ENCODE data around the gene KIF3A.

The KIF3A gene

DNA sequence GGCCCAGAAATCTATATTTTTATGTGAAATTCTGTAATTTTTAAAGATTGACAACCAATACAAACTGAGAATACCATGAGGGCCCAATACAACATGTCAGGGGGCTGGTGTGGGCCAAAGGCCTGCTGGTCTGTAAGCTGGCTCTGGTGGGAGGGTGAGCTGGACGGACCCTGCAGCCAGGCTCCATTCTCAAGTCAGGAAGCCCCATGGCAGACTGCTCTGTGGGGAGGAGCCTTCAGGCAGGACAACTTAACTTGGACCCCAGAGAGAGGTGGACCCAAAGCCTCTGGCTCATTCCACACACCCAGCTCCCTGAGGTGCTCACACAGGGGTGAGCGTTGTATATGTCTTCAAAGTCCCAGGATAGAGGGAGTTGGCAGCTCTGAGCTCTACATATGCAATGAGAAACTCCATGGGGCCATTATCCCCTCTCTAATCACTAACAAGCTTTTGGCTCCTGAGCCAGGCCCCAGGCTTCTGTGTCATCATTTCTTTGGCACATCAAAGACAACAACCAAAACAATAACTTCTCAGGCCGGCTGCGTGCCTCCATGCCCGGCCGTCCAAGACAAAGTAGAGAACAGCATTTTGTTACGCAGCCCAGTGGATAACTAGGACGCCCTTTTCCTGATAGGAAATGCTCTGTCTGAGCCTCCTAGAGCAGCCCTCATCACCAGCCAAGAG is 33.3 kb upstream of the KIF3A start:
- no peak for DNase-seq

GRCh38 chr5:132768485-132768868 is 31.1 kb upstream of the KIF3A start:
- DNase-seq: no peak

DNA sequence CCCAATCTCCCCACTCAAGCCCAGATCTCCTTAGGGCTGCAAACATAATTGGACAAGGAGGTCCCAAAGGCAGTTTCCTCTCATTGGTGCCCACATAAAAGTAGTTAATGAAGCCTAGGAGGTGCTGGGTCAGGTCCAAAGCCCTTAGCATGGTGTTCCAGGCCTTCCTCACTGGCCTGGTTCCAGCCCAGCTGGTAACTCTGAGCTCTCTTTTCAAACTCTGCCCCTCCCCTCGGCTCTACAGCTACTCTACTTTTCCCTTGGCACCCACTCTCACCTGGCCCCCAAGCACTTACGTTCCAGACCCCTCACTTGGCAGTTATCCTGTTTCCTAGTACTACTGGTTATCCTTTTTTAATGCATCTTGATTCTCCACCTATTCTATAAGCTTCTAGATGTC is 29.8 kb upstream of the KIF3A start:
- DNase-seq: no peak

DNA sequence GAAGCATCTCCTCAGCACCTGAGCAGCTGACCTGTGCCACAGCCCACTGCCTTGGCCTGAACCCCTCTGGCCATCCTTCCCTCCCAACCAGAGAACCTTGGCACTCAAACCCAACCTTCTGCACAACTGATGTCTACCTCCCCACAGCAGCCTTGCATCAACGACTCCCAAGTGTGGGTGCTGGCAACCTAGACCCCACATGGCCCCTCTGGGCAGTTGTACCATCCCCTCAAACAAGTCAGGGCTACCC is 29.4 kb upstream of the KIF3A start:
- DNase-seq: no peak

DNA sequence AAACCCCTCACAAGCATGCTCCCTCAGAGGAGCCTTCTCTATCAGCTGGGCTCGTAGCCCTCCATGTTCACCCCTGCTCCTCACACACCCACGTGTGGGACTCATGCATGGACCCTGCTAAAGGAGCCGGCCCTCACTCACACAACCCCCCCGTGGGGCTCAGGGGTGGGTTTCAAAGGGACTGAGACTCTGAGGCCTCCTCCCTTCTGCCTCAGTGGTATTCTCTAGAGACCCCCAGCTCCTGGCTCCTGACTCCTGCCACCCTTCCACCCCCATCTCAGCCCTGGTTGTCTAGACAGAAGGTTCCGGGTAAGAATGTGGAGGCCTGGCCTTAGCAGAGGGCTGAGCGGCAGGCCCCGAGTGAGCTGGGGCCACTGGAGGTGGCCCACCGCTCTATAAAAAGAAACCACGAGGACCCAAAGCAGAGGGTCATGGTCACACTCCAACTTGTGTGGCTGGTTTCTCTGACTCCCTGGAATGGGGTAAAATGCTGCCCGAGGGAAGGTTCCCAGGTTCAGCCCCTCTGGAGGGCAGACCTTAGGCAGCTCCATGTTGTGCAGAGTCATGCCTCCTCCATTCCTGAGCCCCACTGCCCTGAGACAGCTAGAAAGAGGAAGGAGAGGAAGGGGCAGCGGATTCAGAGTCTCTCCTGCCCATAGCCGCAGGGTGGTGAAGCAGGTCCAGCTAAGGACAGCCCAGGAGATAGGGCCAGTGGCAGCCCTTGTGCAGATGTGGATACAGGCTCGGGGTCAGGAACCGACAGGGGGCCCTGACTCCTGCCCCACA is 28.9 kb upstream of the KIF3A start:
- no peak for DNase-seq

- DNase-seq: no peak
Observed at GRCh38 chr5:132765311-132766019, 28.1 kb upstream of the KIF3A start.

DNA sequence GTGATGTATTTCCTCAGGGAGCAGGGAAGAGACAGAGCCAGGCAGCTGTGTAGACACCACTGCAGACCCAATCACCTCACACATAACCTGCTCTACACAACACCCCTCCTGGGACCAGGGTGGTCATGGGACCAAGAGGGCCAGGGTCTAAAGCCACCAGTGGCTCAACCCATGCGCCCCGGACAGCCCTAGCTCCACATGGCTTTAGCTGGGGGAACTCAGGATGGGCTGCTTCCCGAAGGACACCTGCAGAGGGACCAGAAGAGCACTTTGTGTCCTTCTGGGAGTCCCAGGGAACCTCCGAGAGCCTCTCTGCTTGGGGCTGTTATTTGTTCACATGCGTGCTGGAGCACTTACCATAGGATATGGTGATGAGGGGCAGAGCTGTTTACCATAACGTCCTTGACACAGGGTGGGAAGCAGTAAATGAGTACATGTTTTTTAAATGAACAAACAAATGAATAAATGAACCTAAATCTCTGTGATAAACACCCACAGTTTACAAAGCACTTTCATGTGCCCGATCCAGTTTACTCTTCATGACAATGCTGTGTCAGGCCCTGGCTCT is 27.4 kb upstream of the KIF3A start:
- no peak for DNase-seq

GRCh38 chr5:132764051-132764450 is 26.7 kb upstream of the KIF3A start:
- no peak for DNase-seq

DNA sequence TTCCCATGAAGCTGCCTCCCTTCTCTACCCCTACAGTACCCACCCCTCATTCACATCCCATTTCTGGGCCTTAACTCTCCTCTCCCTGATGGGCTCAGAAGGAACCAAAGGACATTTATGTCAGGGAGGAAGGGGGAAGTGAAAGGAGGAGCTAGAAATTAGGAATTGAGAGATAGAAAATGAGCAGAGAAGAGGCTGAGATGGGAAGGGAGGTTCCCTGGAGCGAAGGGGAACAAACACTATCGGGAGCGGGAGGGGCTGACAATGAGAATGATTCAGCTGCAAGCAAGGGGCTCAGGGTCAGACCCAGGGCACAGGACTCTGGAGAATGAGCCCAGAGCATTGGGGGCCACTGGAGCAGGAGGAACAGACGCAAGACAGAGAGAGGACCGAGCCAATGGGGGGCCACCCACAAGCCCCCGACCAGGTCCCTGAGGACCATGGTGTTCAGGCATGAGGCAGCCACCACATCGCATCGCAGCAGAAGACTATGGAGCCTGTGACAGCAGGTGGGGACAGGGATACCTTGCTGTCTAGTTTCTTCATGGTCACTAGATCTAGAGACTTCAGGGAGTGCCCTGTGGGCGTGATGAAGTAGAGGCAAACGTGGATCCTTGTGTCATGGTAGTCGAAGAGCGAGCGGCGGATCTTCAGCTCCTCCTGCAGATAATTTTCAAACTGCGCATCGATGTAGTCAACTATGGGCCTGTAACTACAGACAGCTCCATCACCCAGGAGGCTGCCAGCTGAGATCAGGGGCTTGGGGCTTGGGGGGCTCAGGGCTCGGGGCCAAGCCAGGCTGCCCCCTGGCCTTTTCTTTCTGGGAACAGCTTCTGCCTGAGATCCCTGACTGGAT is 26.1 kb upstream of the KIF3A start:
- peak in 1 of 2 donors; percentile 16 for DNase-seq

GRCh38 chr5:132762246-132763000 is 25.1 kb upstream of the KIF3A start:
- no peak for DNase-seq

DNA sequence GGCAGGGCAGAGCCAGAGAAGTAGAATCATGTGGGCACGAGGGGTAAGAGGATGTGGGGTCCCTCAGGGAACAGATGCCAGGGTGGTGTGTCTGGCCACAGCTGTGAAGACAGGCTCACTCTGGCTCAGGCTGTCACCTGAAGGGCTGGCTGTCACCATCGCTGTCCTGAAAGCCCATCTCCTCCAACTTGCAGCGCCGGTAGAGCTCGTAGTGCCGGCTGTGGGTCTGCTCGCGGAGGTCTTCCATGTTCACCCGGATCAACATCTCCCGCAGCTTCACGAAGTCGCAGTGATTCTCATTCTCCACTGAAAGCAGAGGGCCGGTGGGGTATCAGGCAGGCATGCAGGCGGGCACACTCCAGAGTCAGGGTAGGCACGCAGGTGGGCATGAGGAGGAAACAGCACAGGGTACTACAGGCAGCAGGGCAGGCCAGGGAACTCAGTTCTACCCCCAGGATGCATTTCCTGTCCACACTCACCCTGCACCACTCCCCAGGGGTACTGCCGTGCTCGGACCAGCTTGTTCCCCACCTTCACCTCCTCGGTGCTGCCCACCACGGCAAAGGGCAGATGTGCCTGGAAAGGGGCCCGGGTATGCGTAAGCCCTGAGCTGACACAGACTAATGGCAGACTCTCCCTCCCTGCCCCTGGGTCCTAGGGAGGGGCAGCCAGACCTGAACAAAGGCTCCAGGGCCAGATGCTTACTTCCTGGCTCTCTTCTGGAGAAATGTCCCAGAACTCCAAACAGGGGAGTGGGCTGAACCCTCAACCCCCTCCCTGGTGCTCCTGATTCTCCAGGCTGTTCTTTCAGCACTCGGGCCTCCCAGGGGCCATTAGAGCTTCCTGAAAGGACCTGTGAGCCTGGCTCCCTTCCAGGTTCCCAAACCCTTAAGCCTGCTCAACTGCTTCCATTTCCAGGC is 24.2 kb upstream of the KIF3A start:
- DNase-seq: no peak

- DNase-seq: no peak
Observed at GRCh38 chr5:132760601-132761317, 23.4 kb upstream of the KIF3A start.

DNA sequence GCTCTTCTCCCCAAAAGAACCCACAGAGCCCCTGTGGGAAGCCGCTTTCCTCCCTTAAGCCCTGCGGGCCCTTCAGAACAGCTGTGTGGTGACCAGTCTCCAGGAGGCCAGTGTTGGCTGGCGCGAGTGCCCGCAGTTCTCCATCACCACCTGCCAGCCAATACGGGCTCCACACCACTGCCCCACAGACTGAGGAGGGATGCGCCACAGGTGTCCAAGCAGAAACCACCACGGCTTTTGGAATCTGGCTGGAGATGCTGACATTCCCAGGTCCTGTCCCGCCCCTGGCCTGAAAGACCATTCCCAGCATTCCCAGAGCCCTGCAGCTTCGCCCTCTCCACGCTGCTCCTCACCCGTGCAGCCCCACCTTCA is 22.7 kb upstream of the KIF3A start:
- no peak for DNase-seq

DNA sequence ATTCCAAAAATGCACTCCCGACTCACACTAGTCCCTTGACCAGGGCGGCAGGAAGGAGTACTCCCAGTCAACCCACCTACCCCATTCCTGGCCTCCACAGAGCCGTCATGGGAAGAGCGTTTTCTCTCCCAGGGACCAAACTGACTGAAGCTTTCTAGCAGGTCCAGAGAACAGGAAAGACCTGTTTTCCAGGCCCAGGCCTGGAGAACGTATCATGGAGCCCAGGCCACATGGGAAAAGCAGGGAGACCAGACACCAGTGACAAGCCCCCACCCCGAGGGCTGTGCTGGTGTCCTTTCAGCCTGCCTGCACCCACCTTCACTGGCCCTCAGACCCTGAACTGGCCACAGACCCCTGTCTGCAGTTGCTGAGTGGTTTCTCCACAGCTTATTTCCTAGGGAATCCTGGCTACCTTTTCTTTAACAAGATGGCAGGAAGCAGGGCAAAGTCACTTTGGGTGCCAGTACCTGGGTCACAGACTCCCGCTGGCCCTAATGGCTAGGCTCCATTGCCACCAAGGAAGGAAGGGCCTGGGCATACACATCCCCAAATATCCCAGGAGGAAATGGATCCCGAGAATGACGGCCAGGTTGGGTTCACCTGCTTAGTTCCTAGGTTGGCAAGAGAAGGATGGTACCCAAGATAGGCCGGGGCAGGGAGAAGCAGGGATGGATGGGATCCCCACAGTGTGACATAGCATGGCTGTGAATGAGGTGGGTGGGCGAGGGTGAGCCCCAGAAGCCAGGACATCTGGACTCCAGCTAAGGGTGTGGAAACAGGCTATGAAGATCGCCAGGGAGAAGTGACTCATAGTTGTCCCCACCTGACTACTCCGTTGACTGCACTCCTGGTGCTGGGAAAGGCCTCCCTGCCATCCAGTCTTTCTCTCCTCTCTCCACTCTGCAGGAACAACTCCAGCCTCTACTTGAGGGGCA is 22.0 kb upstream of the KIF3A start:
- no peak for DNase-seq

GRCh38 chr5:132758451-132758850 is 21.1 kb upstream of the KIF3A start:
- DNase-seq: no peak

- no peak for DNase-seq
Observed at GRCh38 chr5:132756542-132756941, 19.2 kb upstream of the KIF3A start.

GRCh38 chr5:132754947-132755346 is 17.6 kb upstream of the KIF3A start:
- DNase-seq: no peak

DNA sequence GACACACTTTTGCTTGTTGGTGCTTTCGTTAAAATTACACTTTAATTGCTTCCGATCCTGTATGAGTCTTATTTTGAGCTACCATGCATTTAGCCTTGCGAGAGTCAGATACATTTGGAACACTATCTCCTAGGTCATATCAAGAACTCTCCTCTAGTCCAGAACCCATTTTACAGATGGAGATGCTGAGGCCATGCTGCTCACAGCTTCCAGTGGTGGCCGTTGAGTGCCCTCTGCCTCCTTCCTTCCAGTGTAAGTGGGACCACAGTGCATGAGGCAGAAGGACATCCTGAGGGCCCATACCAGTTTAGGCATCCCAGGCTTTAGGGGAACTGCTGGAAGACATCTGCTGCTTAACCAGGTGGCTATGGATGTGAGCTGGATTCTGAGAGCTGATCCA is 16.8 kb upstream of the KIF3A start:
- no peak for DNase-seq
